ENCODE results near the gene CA11.
"Not testable (repeated sequence)": the region's sequence is repeated elsewhere in the genome, so short reads cannot be mapped to it uniquely, and the experiment has no call there.

Gene CA11

GRCh38 chr19:48680006-48680405, 34.0 kb upstream of the CA11 start:
- H3K27ac ChIP-seq (ENCODE audit: low read depth in 2 of 2, low read length in 2 of 2); H3K36me3 ChIP-seq (ENCODE audit: control insufficient read depth in 2 of 2, insufficient read depth in 2 of 2, low read length in 2 of 2); H3K9ac ChIP-seq (ENCODE audit: low read depth in 1 of 2, low read length in 2 of 2); H3K9me3 ChIP-seq (ENCODE audit: control insufficient read depth in 2 of 2, low read length in 2 of 2); H3K27me3 ChIP-seq (ENCODE audit: control insufficient read depth in 2 of 2, insufficient read depth in 2 of 2, low read length in 2 of 2); H3K4me3 ChIP-seq (ENCODE audit: low read length in 2 of 2): not testable (repeated sequence)
- peaks cover 12 to 29% of the 10 kb centered on the region in 2 donors for H3K4me1 ChIP-seq (ENCODE audit: control insufficient read depth in 2 of 2, insufficient read depth in 2 of 2, low read length in 2 of 2)

DNA sequence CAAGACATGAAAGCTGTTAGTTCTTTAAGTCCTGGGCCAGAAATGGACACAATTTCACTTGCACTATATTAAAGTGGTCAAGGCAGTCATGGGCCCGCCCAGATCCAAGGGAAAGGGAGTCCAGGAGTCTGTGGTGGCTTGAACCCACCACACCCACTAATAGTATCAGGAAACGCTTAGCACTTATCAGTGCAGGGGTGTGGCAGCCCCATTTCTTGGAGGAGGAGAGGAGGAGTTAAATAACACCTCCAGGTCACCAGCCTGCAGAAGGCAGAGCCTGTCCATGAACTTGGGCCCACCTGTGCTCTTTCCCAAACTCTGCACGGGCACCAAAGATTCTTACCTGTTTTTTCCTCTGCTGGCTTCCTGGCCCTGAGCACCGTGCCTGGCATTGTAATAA, 32.2 kb upstream of the CA11 start:
- no peaks in the 10 kb centered on the region for H3K9me3 ChIP-seq (ENCODE audit: control insufficient read depth in 2 of 2, low read length in 2 of 2)
- no peak overlapping the region for H3K4me3 ChIP-seq (ENCODE audit: low read length in 2 of 2)
- peaks cover 9 to 25% of the 10 kb centered on the region in 2 donors for H3K4me1 ChIP-seq (ENCODE audit: control insufficient read depth in 2 of 2, insufficient read depth in 2 of 2, low read length in 2 of 2)
- H3K27ac ChIP-seq (ENCODE audit: low read depth in 2 of 2, low read length in 2 of 2): peak overlapping the region; percentile 58 to 70
- H3K36me3 ChIP-seq (ENCODE audit: control insufficient read depth in 2 of 2, insufficient read depth in 2 of 2, low read length in 2 of 2): no peaks in the 10 kb centered on the region
- no peaks in the 10 kb centered on the region for H3K27me3 ChIP-seq (ENCODE audit: control insufficient read depth in 2 of 2, insufficient read depth in 2 of 2, low read length in 2 of 2)
- peak overlapping the region in 1 of 2 donors; percentile 51 for H3K9ac ChIP-seq (ENCODE audit: low read depth in 1 of 2, low read length in 2 of 2)

DNA sequence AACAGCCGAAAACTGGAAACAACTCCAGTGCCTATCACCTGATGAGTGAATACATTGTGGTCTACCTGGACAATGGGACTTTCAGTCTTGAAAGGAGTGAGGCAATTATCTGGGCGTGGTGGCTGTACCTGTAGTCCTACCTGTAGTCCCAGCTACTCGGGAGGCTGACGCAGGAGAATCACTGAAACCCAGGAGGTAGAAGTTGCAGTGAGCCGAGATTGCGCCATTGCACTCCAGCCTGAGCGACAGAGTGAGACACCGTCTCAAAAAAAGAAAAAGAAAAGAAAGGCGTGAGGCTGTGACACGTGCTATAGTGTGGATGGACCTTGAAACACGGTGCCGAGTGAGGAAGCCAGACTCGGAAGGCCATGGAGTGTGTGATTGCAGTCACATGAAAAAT, 30.9 kb upstream of the CA11 start:
- Histone ChIP-seq H3K27ac (ENCODE audit: low read depth in 2 of 2, low read length in 2 of 2) (peak overlapping the region; percentile 32 to 70), H3K27me3 (ENCODE audit: control insufficient read depth in 2 of 2, insufficient read depth in 2 of 2, low read length in 2 of 2) (no peaks in the 10 kb centered on the region), H3K36me3 (ENCODE audit: control insufficient read depth in 2 of 2, insufficient read depth in 2 of 2, low read length in 2 of 2) (no peaks in the 10 kb centered on the region), H3K9me3 (ENCODE audit: control insufficient read depth in 2 of 2, low read length in 2 of 2) (no peaks in the 10 kb centered on the region), H3K9ac (ENCODE audit: low read depth in 1 of 2, low read length in 2 of 2) (peak overlapping the region in 1 of 2 donors; percentile 58), H3K4me3 (ENCODE audit: low read length in 2 of 2) (no peak overlapping the region), H3K4me1 (ENCODE audit: control insufficient read depth in 2 of 2, insufficient read depth in 2 of 2, low read length in 2 of 2) (peaks cover 9 to 25% of the 10 kb centered on the region in 2 donors)

DNA sequence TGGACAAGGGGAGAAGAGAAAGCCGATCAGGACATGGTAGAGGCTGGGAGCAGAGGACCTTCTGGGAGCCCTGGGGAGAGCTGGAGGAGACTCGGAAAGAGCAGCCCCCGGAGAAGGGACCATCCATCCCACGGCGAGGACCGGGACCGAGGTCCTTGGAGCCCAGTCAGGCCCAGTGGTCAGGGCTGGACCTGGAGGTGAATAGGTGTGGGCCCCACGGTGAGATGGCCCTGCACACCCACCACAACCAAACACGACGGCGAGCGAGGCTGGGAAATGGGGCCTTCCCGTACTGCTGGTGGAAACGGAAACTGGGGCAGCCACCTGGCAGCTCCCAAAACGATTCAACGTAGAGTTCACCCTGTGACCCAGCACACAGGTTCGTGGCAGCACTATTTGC, 30.5 kb upstream of the CA11 start:
- Histone ChIP-seq H3K9me3 (ENCODE audit: control insufficient read depth in 2 of 2, low read length in 2 of 2) (no peaks in the 10 kb centered on the region), H3K36me3 (ENCODE audit: control insufficient read depth in 2 of 2, insufficient read depth in 2 of 2, low read length in 2 of 2) (no peaks in the 10 kb centered on the region), H3K27me3 (ENCODE audit: control insufficient read depth in 2 of 2, insufficient read depth in 2 of 2, low read length in 2 of 2) (no peaks in the 10 kb centered on the region), H3K9ac (ENCODE audit: low read depth in 1 of 2, low read length in 2 of 2) (no peak overlapping the region), H3K4me1 (ENCODE audit: control insufficient read depth in 2 of 2, insufficient read depth in 2 of 2, low read length in 2 of 2) (peaks cover 9 to 25% of the 10 kb centered on the region in 2 donors), H3K27ac (ENCODE audit: low read depth in 2 of 2, low read length in 2 of 2) (peak overlapping the region; percentile 32 to 70), H3K4me3 (ENCODE audit: low read length in 2 of 2) (no peak overlapping the region)

GRCh38 chr19:48674921-48675824, 29.2 kb upstream of the CA11 start:
- Histone ChIP-seq H3K4me1 (ENCODE audit: control insufficient read depth in 2 of 2, insufficient read depth in 2 of 2, low read length in 2 of 2) (peaks cover 9 to 25% of the 10 kb centered on the region in 2 donors), H3K4me3 (ENCODE audit: low read length in 2 of 2) (no peak overlapping the region), H3K36me3 (ENCODE audit: control insufficient read depth in 2 of 2, insufficient read depth in 2 of 2, low read length in 2 of 2) (no peaks in the 10 kb centered on the region), H3K27me3 (ENCODE audit: control insufficient read depth in 2 of 2, insufficient read depth in 2 of 2, low read length in 2 of 2) (no peaks in the 10 kb centered on the region), H3K27ac (ENCODE audit: low read depth in 2 of 2, low read length in 2 of 2) (no peak overlapping the region), H3K9ac (ENCODE audit: low read depth in 1 of 2, low read length in 2 of 2) (peak overlapping the region in 1 of 2 donors; percentile 11), H3K9me3 (ENCODE audit: control insufficient read depth in 2 of 2, low read length in 2 of 2) (no peaks in the 10 kb centered on the region)

DNA sequence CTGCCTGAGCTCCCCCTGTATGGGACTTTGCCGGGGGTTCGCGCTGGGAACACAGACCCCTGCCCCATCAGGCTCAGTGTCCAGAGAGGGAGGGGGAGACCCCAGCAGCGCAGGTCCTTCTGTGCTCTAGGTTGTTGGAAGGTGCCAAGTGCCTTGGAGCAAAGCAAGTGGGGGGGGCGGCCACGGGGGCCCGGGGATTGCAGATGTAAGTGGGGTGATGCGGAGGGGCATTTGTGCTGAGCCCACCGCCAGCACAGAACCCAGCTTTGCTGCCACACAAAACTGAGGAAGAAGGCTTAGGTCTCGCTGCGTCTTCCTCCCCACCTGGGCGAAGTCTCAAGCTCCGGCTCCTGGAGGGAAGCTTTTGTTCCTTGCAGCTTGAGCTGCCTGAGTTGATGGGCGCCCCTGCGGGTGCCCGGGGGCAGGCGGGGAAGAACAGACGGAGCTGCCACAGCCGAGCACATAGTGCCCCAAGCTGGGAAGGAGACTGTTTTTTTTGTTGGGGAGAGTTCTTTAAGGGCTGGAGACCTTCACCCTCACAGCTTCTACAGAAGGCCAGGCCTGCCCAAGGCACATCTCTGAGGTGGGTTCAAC, 28.3 kb upstream of the CA11 start:
- Histone ChIP-seq H3K9ac (ENCODE audit: low read depth in 1 of 2, low read length in 2 of 2) (no peak overlapping the region), H3K4me1 (ENCODE audit: control insufficient read depth in 2 of 2, insufficient read depth in 2 of 2, low read length in 2 of 2) (peaks cover 9 to 25% of the 10 kb centered on the region in 2 donors), H3K36me3 (ENCODE audit: control insufficient read depth in 2 of 2, insufficient read depth in 2 of 2, low read length in 2 of 2) (no peaks in the 10 kb centered on the region), H3K27me3 (ENCODE audit: control insufficient read depth in 2 of 2, insufficient read depth in 2 of 2, low read length in 2 of 2) (no peaks in the 10 kb centered on the region), H3K4me3 (ENCODE audit: low read length in 2 of 2) (no peak overlapping the region), H3K27ac (ENCODE audit: low read depth in 2 of 2, low read length in 2 of 2) (no peak overlapping the region), H3K9me3 (ENCODE audit: control insufficient read depth in 2 of 2, low read length in 2 of 2) (no peaks in the 10 kb centered on the region)

- H3K9me3 ChIP-seq (ENCODE audit: control insufficient read depth in 2 of 2, low read length in 2 of 2): no peaks in the 10 kb centered on the region
- no peaks in the 10 kb centered on the region for H3K36me3 ChIP-seq (ENCODE audit: control insufficient read depth in 2 of 2, insufficient read depth in 2 of 2, low read length in 2 of 2)
- H3K27ac ChIP-seq (ENCODE audit: low read depth in 2 of 2, low read length in 2 of 2): no peak overlapping the region
- peaks cover 9 to 22% of the 10 kb centered on the region in 2 donors for H3K4me1 ChIP-seq (ENCODE audit: control insufficient read depth in 2 of 2, insufficient read depth in 2 of 2, low read length in 2 of 2)
- H3K9ac ChIP-seq (ENCODE audit: low read depth in 1 of 2, low read length in 2 of 2): no peak overlapping the region
- no peaks in the 10 kb centered on the region for H3K27me3 ChIP-seq (ENCODE audit: control insufficient read depth in 2 of 2, insufficient read depth in 2 of 2, low read length in 2 of 2)
- H3K4me3 ChIP-seq (ENCODE audit: low read length in 2 of 2): no peak overlapping the region
Observed at GRCh38 chr19:48673436-48674100, 27.6 kb upstream of the CA11 start.

GRCh38 chr19:48672994-48673393, 27.0 kb upstream of the CA11 start, which contains the start of gene NTN5:
NTN5 (minus strand) TSS chr19:48673017; CDS start chr19:48670986, 2,031 bp downstream.
- Histone ChIP-seq H3K36me3 (ENCODE audit: control insufficient read depth in 2 of 2, insufficient read depth in 2 of 2, low read length in 2 of 2) (no peaks in the 10 kb centered on the region), H3K4me3 (ENCODE audit: low read length in 2 of 2) (no peak within 1 kb of the TSS), H3K27ac (ENCODE audit: low read depth in 2 of 2, low read length in 2 of 2) (no peak within 1 kb of the TSS), H3K9me3 (ENCODE audit: control insufficient read depth in 2 of 2, low read length in 2 of 2) (no peaks in the 10 kb centered on the region), H3K9ac (ENCODE audit: low read depth in 1 of 2, low read length in 2 of 2) (no peak within 1 kb of the TSS), H3K27me3 (ENCODE audit: control insufficient read depth in 2 of 2, insufficient read depth in 2 of 2, low read length in 2 of 2) (no peaks in the 10 kb centered on the region), H3K4me1 (ENCODE audit: control insufficient read depth in 2 of 2, insufficient read depth in 2 of 2, low read length in 2 of 2) (peaks cover 5 to 18% of the 10 kb centered on the region in 2 donors)

DNA sequence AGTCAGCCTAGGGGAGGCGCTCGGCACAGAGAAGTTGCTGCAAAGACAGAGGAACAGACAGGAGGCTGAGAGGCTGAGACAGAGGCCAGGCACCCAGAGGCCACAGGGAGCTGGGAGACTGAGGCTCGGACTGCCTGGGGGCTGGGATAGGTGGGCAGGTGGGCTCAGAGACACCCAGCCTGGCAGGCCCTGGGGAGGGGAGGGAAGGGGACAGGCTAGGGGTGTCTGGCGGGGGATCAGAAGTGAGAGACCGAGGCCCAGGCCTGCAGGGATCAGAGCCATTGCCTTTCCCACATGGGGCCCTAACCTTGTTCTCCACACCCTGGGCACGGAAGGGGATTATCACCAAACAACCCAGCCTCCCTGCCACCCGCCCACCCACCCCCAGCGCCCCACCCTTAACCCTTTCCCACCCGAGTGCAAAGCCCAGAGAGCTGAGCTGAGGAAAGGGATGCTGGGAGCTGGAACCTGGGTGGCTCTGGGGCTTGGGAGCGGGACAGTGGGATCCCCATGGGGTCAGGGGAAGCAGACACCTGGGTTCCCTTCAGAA, 25.5 kb upstream of the CA11 start:
- Histone ChIP-seq H3K36me3 (ENCODE audit: control insufficient read depth in 2 of 2, insufficient read depth in 2 of 2, low read length in 2 of 2) (no peaks in the 10 kb centered on the region), H3K9me3 (ENCODE audit: control insufficient read depth in 2 of 2, low read length in 2 of 2) (no peaks in the 10 kb centered on the region), H3K4me1 (ENCODE audit: control insufficient read depth in 2 of 2, insufficient read depth in 2 of 2, low read length in 2 of 2) (peaks cover 0 to 5% of the 10 kb centered on the region in 2 donors), H3K27me3 (ENCODE audit: control insufficient read depth in 2 of 2, insufficient read depth in 2 of 2, low read length in 2 of 2) (no peaks in the 10 kb centered on the region), H3K27ac (ENCODE audit: low read depth in 2 of 2, low read length in 2 of 2) (no peak overlapping the region), H3K9ac (ENCODE audit: low read depth in 1 of 2, low read length in 2 of 2) (no peak overlapping the region), H3K4me3 (ENCODE audit: low read length in 2 of 2) (no peak overlapping the region)
